ENCODE data around the gene NOVA1.

NOVA1 gene

GRCh38 chr14:26414103-26414502 is 183.7 kb downstream of the NOVA1 start:
- H3K4me1 ChIP-seq (ENCODE audit: control insufficient read depth, insufficient read depth, low read length, poor library complexity, severe bottlenecking), result no peaks in the 10 kb centered on the region
- no peaks in the 10 kb centered on the region for H3K27me3 ChIP-seq (replicated peaks; ENCODE audit: control insufficient read depth, insufficient read depth, low read length, poor library complexity, severe bottlenecking)
- no peaks in the 10 kb centered on the region for H3K9me3 ChIP-seq (ENCODE audit: control insufficient read depth, low read length)
- no peak overlapping the region for H3K4me3 ChIP-seq (ENCODE audit: insufficient read depth, low read depth, low read length, poor library complexity, severe bottlenecking)
- H3K27ac ChIP-seq (ENCODE audit: insufficient read depth, low read length, poor library complexity, severe bottlenecking), result no peak overlapping the region
- DNase-seq, result no peak
- no peaks in the 10 kb centered on the region for H3K36me3 ChIP-seq (ENCODE audit: control insufficient read depth, insufficient read depth, low read length)

- H3K4me1 ChIP-seq (ENCODE audit: control insufficient read depth, insufficient read depth, low read length, poor library complexity, severe bottlenecking), result no peaks in the 10 kb centered on the region
- no peaks in the 10 kb centered on the region for H3K27me3 ChIP-seq (replicated peaks; ENCODE audit: control insufficient read depth, insufficient read depth, low read length, poor library complexity, severe bottlenecking)
- H3K4me3 ChIP-seq (ENCODE audit: insufficient read depth, low read depth, low read length, poor library complexity, severe bottlenecking), result no peak overlapping the region
- no peak overlapping the region for H3K27ac ChIP-seq (ENCODE audit: insufficient read depth, low read length, poor library complexity, severe bottlenecking)
- no peaks in the 10 kb centered on the region for H3K36me3 ChIP-seq (ENCODE audit: control insufficient read depth, insufficient read depth, low read length)
- H3K9me3 ChIP-seq (ENCODE audit: control insufficient read depth, low read length), result no peaks in the 10 kb centered on the region
- DNase-seq, result no peak
Measured at GRCh38 chr14:26412421-26412820, 185.4 kb downstream of the NOVA1 start.

DNA sequence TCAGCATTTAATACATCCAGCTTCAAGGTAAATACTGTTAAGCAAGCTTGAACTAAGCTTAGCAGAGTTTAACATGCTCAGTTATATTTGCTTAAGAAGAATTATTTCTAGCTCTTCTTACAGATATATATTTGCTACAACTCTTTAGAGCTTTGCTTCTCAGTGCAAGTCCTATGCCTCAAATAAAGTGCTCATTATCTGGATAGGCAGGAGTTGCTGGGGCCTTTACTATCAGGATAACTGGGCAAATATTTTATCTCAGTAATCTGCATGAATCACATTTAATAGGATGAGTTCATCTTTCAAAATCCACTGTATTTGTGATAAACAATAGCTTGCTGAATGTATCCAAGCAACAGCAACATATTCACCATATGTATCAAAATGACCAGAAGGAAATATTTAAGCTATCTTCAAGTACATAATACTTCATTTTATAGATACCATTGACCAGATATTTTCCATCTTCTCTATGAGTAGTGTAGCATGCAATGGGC is 187.6 kb downstream of the NOVA1 start:
- no peaks in the 10 kb centered on the region for H3K9me3 ChIP-seq (ENCODE audit: control insufficient read depth, low read length)
- no peaks in the 10 kb centered on the region for H3K4me1 ChIP-seq (ENCODE audit: control insufficient read depth, insufficient read depth, low read length, poor library complexity, severe bottlenecking)
- H3K36me3 ChIP-seq (ENCODE audit: control insufficient read depth, insufficient read depth, low read length), result no peaks in the 10 kb centered on the region
- DNase-seq, result no peak
- H3K4me3 ChIP-seq (ENCODE audit: insufficient read depth, low read depth, low read length, poor library complexity, severe bottlenecking), result no peak overlapping the region
- H3K27me3 ChIP-seq (replicated peaks; ENCODE audit: control insufficient read depth, insufficient read depth, low read length, poor library complexity, severe bottlenecking), result no peaks in the 10 kb centered on the region
- no peak overlapping the region for H3K27ac ChIP-seq (ENCODE audit: insufficient read depth, low read length, poor library complexity, severe bottlenecking)

- Histone ChIP-seq H3K27me3 (replicated peaks; ENCODE audit: control insufficient read depth, insufficient read depth, low read length, poor library complexity, severe bottlenecking) (no peaks in the 10 kb centered on the region), H3K4me1 (ENCODE audit: control insufficient read depth, insufficient read depth, low read length, poor library complexity, severe bottlenecking) (no peaks in the 10 kb centered on the region), H3K4me3 (ENCODE audit: insufficient read depth, low read depth, low read length, poor library complexity, severe bottlenecking) (no peak overlapping the region), H3K36me3 (ENCODE audit: control insufficient read depth, insufficient read depth, low read length) (no peaks in the 10 kb centered on the region), H3K27ac (ENCODE audit: insufficient read depth, low read length, poor library complexity, severe bottlenecking) (no peak overlapping the region), H3K9me3 (ENCODE audit: control insufficient read depth, low read length) (peaks cover 6% of the 10 kb centered on the region)
- DNase-seq, result no peak
Measured at GRCh38 chr14:26404927-26405326, 192.9 kb downstream of the NOVA1 start.

- H3K9me3 ChIP-seq (ENCODE audit: control insufficient read depth, low read length), result peaks cover 6% of the 10 kb centered on the region
- H3K4me3 ChIP-seq (ENCODE audit: insufficient read depth, low read depth, low read length, poor library complexity, severe bottlenecking), result no peak overlapping the region
- H3K4me1 ChIP-seq (ENCODE audit: control insufficient read depth, insufficient read depth, low read length, poor library complexity, severe bottlenecking), result no peaks in the 10 kb centered on the region
- H3K36me3 ChIP-seq (ENCODE audit: control insufficient read depth, insufficient read depth, low read length), result no peaks in the 10 kb centered on the region
- H3K27ac ChIP-seq (ENCODE audit: insufficient read depth, low read length, poor library complexity, severe bottlenecking), result no peak overlapping the region
- DNase-seq, result no peak
- H3K27me3 ChIP-seq (replicated peaks; ENCODE audit: control insufficient read depth, insufficient read depth, low read length, poor library complexity, severe bottlenecking), result no peaks in the 10 kb centered on the region
Measured at GRCh38 chr14:26403760-26404159, 194.1 kb downstream of the NOVA1 start.

- peaks cover 6% of the 10 kb centered on the region for H3K9me3 ChIP-seq (ENCODE audit: control insufficient read depth, low read length)
Measured at GRCh38 chr14:26402126-26402525, 195.7 kb downstream of the NOVA1 start.

GRCh38 chr14:26401179-26401968 is 196.5 kb downstream of the NOVA1 start:
- Histone ChIP-seq H3K4me3 (ENCODE audit: insufficient read depth, low read depth, low read length, poor library complexity, severe bottlenecking) (no peak overlapping the region), H3K36me3 (ENCODE audit: control insufficient read depth, insufficient read depth, low read length) (no peaks in the 10 kb centered on the region), H3K27ac (ENCODE audit: insufficient read depth, low read length, poor library complexity, severe bottlenecking) (no peak overlapping the region), H3K9me3 (ENCODE audit: control insufficient read depth, low read length) (peaks cover 6% of the 10 kb centered on the region), H3K27me3 (replicated peaks; ENCODE audit: control insufficient read depth, insufficient read depth, low read length, poor library complexity, severe bottlenecking) (no peaks in the 10 kb centered on the region), H3K4me1 (ENCODE audit: control insufficient read depth, insufficient read depth, low read length, poor library complexity, severe bottlenecking) (no peaks in the 10 kb centered on the region)
- no peak for DNase-seq

More at GRCh38 chr14:26402126-26402525, 195.7 kb downstream of the NOVA1 start:
- H3K4me3 ChIP-seq (ENCODE audit: insufficient read depth, low read depth, low read length, poor library complexity, severe bottlenecking), result no peak overlapping the region
- no peaks in the 10 kb centered on the region for H3K27me3 ChIP-seq (replicated peaks; ENCODE audit: control insufficient read depth, insufficient read depth, low read length, poor library complexity, severe bottlenecking)
- no peaks in the 10 kb centered on the region for H3K4me1 ChIP-seq (ENCODE audit: control insufficient read depth, insufficient read depth, low read length, poor library complexity, severe bottlenecking)
- DNase-seq, result no peak
- H3K36me3 ChIP-seq (ENCODE audit: control insufficient read depth, insufficient read depth, low read length), result no peaks in the 10 kb centered on the region
- no peak overlapping the region for H3K27ac ChIP-seq (ENCODE audit: insufficient read depth, low read length, poor library complexity, severe bottlenecking)

GRCh38 chr14:26400373-26400772 is 197.5 kb downstream of the NOVA1 start:
- Histone ChIP-seq H3K27me3 (replicated peaks; ENCODE audit: control insufficient read depth, insufficient read depth, low read length, poor library complexity, severe bottlenecking) (no peaks in the 10 kb centered on the region), H3K4me1 (ENCODE audit: control insufficient read depth, insufficient read depth, low read length, poor library complexity, severe bottlenecking) (no peaks in the 10 kb centered on the region), H3K4me3 (ENCODE audit: insufficient read depth, low read depth, low read length, poor library complexity, severe bottlenecking) (no peak overlapping the region), H3K27ac (ENCODE audit: insufficient read depth, low read length, poor library complexity, severe bottlenecking) (no peak overlapping the region), H3K9me3 (ENCODE audit: control insufficient read depth, low read length) (peaks cover 6% of the 10 kb centered on the region), H3K36me3 (ENCODE audit: control insufficient read depth, insufficient read depth, low read length) (no peaks in the 10 kb centered on the region)
- DNase-seq, result no peak

GRCh38 chr14:26398616-26399015 is 199.2 kb downstream of the NOVA1 start:
- no peak for DNase-seq

More at GRCh38 chr14:26398616-26399015, 199.2 kb downstream of the NOVA1 start:
- no peak overlapping the region for H3K27ac ChIP-seq (ENCODE audit: insufficient read depth, low read length, poor library complexity, severe bottlenecking)
- H3K4me1 ChIP-seq (ENCODE audit: control insufficient read depth, insufficient read depth, low read length, poor library complexity, severe bottlenecking), result no peaks in the 10 kb centered on the region
- no peak overlapping the region for H3K4me3 ChIP-seq (ENCODE audit: insufficient read depth, low read depth, low read length, poor library complexity, severe bottlenecking)
- no peaks in the 10 kb centered on the region for H3K27me3 ChIP-seq (replicated peaks; ENCODE audit: control insufficient read depth, insufficient read depth, low read length, poor library complexity, severe bottlenecking)
- peaks cover 6% of the 10 kb centered on the region for H3K9me3 ChIP-seq (ENCODE audit: control insufficient read depth, low read length)
- H3K36me3 ChIP-seq (ENCODE audit: control insufficient read depth, insufficient read depth, low read length), result no peaks in the 10 kb centered on the region
